Cardiac muscle cell (in vitro differentiated cells and primary cell): ENCODE measurements around the gene DLL1. TPM values are rescaled to one million over a fixed set of nuclear protein-coding genes. Genes with fewer than 3 reads are reported as not detected.

Source experiments
- DNase-seq, 2 donors: peaks; one replicate each; pipeline versions ENCODE4 v3.0.0 to v3.0.0-alpha.2; 2010 to 2017; ENCODE audit warnings: low read depth in 1 of 2, low spot score in 1 of 2
- H3K27ac ChIP-seq: fragments of 200-600 bp; sonication (generic); 2 replicates; pipeline ENCODE4 v1.5.1; 2016
- H3K27me3 ChIP-seq: fragments of 200-600 bp; sonication (generic); 2 replicates; pipeline ENCODE4 v1.6.0; 2016; ENCODE audit warnings: control low read depth
- H3K36me3 ChIP-seq: fragments of 200-600 bp; sonication (generic); 2 replicates; pipeline ENCODE4 v1.5.1; 2016; ENCODE audit warnings: control low read depth
- H3K4me1 ChIP-seq: fragments of 200-600 bp; sonication (generic); 2 replicates; pipeline ENCODE4 v1.8.1; 2017; ENCODE audit warnings: low read depth, mild to moderate bottlenecking, mixed run types
- H3K4me3 ChIP-seq: fragments of 200-600 bp; sonication (generic); 2 replicates; pipeline ENCODE4 v1.5.1; 2016; ENCODE audit warnings: mild to moderate bottlenecking
- H3K9me3 ChIP-seq: fragments of 200-600 bp; sonication (generic); 2 replicates; pipeline ENCODE4 v1.5.1; 2017; ENCODE audit warnings: low read depth, mild to moderate bottlenecking, control low read depth
- CTCF ChIP-seq: IDR thresholded peaks from 2 replicates; pipeline ENCODE4 v1.5.1; 2012; ENCODE audit warnings: low read depth, mild to moderate bottlenecking, low read length
- polyA plus RNA-seq: library from polyadenylated mRNA; unstranded; fragments of >200 nt; fragmentation: Nextera tagmentation; extraction: Ambion mirVana; gene quantifications from 2 replicates; pipeline ENCODE4 v1.2.1, GENCODE V29; 2016
- total RNA-seq: library from RNA; depleted of rRNA; stranded (reverse); fragments of >200 nt; gene quantifications from 2 replicates; pipeline ENCODE4 v1.2.3, GENCODE V29; 2016

Gene DLL1
- total and polyA plus RNA-seq, 2 experiments from 2014 or later: 2.2 to 4.3 TPM

- no peak for DNase-seq
- Histone ChIP-seq H3K36me3 (no peaks in the 10 kb centered on the region), H3K27ac (no peak overlapping the region)
Observed at GRCh38 chr6:170316071-170316470, 25.2 kb upstream of the DLL1 start.

GRCh38 chr6:170314983-170315382 is 24.1 kb upstream of the DLL1 start:
- H3K4me3 ChIP-seq: no peak overlapping the region
- peak overlapping the region; percentile 77 for H3K27ac ChIP-seq
- no peak for DNase-seq
- no peak for TF ChIP-seq CTCF
- no peaks in the 10 kb centered on the region for H3K36me3 ChIP-seq
- H3K27me3 ChIP-seq: no peaks in the 10 kb centered on the region
- no peaks in the 10 kb centered on the region for H3K9me3 ChIP-seq
- peaks cover 20% of the 10 kb centered on the region for H3K4me1 ChIP-seq

More at GRCh38 chr6:170316071-170316470, 25.2 kb upstream of the DLL1 start:
- Histone ChIP-seq H3K4me1 (peaks cover 20% of the 10 kb centered on the region), H3K9me3 (no peaks in the 10 kb centered on the region), H3K4me3 (no peak overlapping the region), H3K27me3 (no peaks in the 10 kb centered on the region)
- no peak for TF ChIP-seq CTCF

GRCh38 chr6:170313716-170314295 is 22.9 kb upstream of the DLL1 start:
- H3K9me3 ChIP-seq: no peaks in the 10 kb centered on the region
- H3K4me3 ChIP-seq: no peak overlapping the region
- peak overlapping the region; percentile 77 for H3K27ac ChIP-seq
- no peaks in the 10 kb centered on the region for H3K36me3 ChIP-seq
- DNase-seq: no peak
- H3K4me1 ChIP-seq: peaks cover 20% of the 10 kb centered on the region
- no peaks in the 10 kb centered on the region for H3K27me3 ChIP-seq
- TF ChIP-seq CTCF: no peak

- no peak for TF ChIP-seq CTCF
- H3K4me1 ChIP-seq: peaks cover 20% of the 10 kb centered on the region
- DNase-seq: no peak
- no peaks in the 10 kb centered on the region for H3K9me3 ChIP-seq
- no peaks in the 10 kb centered on the region for H3K36me3 ChIP-seq
- H3K27ac ChIP-seq: peak overlapping the region; percentile 14
- H3K4me3 ChIP-seq: no peak overlapping the region
- H3K27me3 ChIP-seq: no peaks in the 10 kb centered on the region
Observed at GRCh38 chr6:170312876-170313275, 22.0 kb upstream of the DLL1 start.

GRCh38 chr6:170311696-170312095 is 20.8 kb upstream of the DLL1 start:
- no peaks in the 10 kb centered on the region for H3K36me3 ChIP-seq
- H3K9me3 ChIP-seq: no peaks in the 10 kb centered on the region
- H3K27me3 ChIP-seq: no peaks in the 10 kb centered on the region
- TF ChIP-seq CTCF: no peak
- peaks cover 25% of the 10 kb centered on the region for H3K4me1 ChIP-seq
- H3K27ac ChIP-seq: no peak overlapping the region
- H3K4me3 ChIP-seq: no peak overlapping the region
- DNase-seq: no peak

GRCh38 chr6:170308761-170309160 is 17.9 kb upstream of the DLL1 start:
- no peaks in the 10 kb centered on the region for H3K27me3 ChIP-seq
- no peak for DNase-seq
- no peak for TF ChIP-seq CTCF
- no peak overlapping the region for H3K27ac ChIP-seq
- H3K36me3 ChIP-seq: no peaks in the 10 kb centered on the region
- H3K4me3 ChIP-seq: no peak overlapping the region
- no peaks in the 10 kb centered on the region for H3K9me3 ChIP-seq
- H3K4me1 ChIP-seq: peaks cover 10% of the 10 kb centered on the region
